Panc1 (cell line): Measurements from ENCODE around the gene ATRN.

Experiments used
- TCF7L2 ChIP-seq: IDR thresholded peaks from 2 replicates; pipeline ENCODE4 v1.6.1; 2011; ENCODE audit warnings: mild to moderate bottlenecking, low read depth, low read length, inconsistent platforms
- TF ChIP-seq, protein P1 (sequence below): fragments of 450-650 bp; IDR thresholded peaks from 2 replicates; pipeline ENCODE4 v1.5.1; 2017; ENCODE audit warnings: mild to moderate bottlenecking

DNA sequence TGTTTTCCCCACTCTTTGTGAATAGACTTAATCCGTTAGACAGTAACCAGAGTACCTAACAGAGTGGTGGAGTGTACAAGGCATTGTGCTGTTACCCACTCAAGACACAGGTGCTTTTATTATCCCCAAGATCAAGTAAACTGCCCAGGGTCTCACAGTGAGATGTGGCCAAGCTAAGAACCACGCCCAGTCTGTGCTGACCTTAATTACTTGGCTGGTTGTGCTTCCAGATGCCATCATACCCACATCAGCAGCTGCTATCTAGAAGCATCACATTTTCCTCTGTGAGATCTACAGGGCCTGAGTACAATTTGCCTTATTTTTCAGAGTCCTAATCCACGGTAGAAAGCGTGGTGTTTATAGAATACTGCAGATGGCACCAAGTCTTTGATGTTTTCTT is 122.1 kb downstream of the ATRN start:
- TF ChIP-seq, protein P1, sequence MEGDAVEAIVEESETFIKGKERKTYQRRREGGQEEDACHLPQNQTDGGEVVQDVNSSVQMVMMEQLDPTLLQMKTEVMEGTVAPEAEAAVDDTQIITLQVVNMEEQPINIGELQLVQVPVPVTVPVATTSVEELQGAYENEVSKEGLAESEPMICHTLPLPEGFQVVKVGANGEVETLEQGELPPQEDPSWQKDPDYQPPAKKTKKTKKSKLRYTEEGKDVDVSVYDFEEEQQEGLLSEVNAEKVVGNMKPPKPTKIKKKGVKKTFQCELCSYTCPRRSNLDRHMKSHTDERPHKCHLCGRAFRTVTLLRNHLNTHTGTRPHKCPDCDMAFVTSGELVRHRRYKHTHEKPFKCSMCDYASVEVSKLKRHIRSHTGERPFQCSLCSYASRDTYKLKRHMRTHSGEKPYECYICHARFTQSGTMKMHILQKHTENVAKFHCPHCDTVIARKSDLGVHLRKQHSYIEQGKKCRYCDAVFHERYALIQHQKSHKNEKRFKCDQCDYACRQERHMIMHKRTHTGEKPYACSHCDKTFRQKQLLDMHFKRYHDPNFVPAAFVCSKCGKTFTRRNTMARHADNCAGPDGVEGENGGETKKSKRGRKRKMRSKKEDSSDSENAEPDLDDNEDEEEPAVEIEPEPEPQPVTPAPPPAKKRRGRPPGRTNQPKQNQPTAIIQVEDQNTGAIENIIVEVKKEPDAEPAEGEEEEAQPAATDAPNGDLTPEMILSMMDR: no peak
- no peak for TF ChIP-seq TCF7L2
